GM19035 (cell line): ENCODE results near the gene SNX15.

ENCODE experiments used
- ATAC-seq: cut with Tn5 transposase; IDR thresholded peaks from one replicate; pipeline ENCODE4 v1.9.1; 2021; ENCODE audit not compliant: unreplicated experiment

SNX15 gene

DNA sequence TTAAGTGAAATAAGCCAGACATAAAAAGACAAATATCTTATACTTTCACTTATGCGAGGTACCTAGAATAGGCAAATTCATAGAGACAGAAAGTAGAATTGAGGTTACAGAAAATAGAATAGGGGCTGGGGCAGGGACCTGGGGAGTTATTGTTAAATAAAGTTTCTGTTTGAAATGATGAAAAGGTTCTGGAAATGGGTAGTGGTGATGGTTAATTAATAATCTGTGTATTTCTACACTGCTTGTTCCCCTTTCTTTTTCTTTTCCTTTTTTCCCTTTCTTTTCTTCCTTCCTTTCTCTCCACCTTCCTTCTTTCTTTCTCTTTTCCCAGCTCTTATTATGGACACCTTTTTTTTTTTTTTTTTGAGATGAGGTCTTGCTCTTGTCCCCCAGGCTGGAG lies 28.3 kb downstream of the SNX15 start:
- no peak for ATAC-seq

DNA sequence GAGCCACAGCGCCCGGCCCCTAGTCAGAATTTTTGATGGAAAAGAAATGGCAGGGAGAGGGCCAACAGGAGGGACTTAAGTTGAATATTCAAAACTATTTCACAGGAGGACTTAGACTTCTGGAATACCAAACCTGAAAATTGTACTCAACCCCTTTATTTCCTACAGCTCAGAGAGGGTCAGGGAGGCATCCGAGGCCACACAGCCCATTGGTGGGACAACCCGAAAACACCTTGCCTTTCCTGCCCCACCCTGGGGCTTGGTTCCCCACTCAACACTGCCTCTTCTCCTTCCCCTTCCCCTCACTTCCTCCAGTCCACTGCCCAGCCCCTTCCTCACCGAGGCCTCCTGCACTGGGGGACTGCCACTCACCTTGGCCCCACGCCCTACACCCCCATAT lies 29.8 kb downstream of the SNX15 start:
- no peak for ATAC-seq

- ATAC-seq: no peak
Observed at GRCh38 chr11:65057526-65057925, 30.3 kb downstream of the SNX15 start.

- ATAC-seq: no peak
Observed at GRCh38 chr11:65058012-65058411, 30.8 kb downstream of the SNX15 start.

DNA sequence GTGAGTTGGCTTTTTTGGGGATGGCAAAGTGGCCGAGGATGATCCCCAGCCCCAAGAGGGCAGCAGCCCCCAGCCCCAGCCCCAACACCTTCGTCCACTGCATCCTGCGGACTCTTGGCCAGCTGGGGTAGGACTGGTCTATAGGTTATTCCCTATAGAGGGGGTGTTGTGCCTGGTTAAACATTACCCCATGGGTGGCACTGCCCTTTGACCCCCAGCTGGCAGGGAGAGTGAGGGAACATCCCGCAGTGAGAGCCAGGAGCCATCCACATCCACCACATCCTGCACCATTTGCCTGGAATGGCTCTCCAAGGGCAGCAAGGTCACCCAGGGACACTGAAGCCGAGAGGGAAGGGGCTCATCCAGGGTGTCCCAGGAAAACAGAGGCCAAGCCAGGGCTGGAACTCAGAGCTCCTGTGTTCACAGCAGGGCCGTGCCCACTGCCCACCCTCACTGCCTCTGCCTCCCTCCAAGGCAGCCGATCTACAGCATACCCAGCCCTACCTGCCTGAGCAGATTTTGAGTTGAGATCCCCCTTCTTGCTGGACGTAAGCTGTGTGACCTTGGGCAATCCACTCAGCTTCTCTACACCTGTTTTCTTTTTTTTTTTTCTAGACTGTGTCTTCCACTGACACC lies 31.3 kb downstream of the SNX15 start, which contains the start of gene NAALADL1:
Gene NAALADL1, minus strand, starts transcription at position 135 of the 636 bp plus-strand sequence. Its CDS starts 32 bp downstream, at position 103.
- no peak for ATAC-seq

GRCh38 chr11:65059523-65059922 lies 32.3 kb downstream of the SNX15 start:
- no peak for ATAC-seq

DNA sequence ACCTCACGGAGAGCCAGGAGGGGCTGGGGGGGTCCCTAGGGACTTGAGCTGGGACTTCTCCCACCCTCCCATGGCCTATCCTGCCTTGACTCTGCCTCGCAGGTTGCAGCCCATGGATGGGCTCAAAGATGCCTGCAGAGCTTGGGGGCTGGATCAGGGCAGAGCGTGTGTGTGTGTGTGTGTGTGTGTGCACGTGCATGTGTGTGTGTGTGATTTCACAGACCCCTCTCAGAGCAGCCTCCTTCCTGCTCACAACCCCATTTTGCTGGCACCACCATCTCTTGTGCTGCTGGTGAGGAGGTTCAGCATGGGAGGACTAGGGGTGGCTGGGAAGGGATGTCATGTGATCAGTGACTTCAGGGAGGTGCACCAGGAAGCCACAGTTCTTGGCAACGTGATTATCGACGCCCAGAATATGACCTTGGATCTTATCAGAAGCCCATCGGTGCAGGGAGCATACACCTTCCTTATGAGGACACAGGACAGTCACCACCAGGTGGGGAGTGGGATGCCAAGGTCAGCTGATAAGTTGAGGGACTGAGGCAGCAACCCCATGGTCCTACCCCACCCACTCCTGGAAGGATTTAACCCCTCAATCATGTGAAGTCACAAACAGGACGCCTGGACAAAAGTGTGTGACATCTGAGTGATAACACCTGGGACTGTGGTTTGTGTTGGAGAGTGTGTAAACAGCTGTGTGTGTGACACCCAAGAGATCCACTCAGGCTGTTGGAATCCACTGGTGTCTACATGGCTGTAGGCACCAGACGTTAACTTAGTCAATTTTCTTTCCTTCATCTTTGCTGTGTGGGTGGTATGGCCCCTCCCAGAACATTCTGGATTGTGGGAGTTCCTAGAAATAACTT lies 33.0 kb downstream of the SNX15 start:
- no peak for ATAC-seq

GRCh38 chr11:65060913-65061408 lies 33.7 kb downstream of the SNX15 start:
- ATAC-seq: no peak

- no peak for ATAC-seq
Observed at GRCh38 chr11:65063532-65063931, 36.3 kb downstream of the SNX15 start.

DNA sequence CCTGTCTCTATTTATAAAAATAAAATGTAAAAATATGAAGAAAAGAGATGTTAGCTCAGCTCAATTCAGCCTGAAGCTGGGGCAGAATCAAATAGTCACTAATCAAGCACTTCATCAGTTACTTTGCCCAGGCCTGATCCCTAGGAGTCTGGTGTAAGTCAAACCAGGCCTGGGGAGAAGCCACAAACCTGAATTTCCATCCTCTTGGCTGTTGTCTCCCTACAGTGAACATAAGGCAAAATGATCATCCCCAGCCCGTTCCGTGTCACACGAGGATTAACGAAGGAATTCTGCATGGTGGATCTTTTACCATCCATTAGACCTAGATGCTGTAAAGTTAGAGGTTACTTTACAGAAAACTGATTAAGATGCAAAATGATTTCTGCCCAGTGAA lies 37.6 kb downstream of the SNX15 start:
- no peak for ATAC-seq

- no peak for ATAC-seq
Observed at GRCh38 chr11:65065851-65066250, 38.6 kb downstream of the SNX15 start.

DNA sequence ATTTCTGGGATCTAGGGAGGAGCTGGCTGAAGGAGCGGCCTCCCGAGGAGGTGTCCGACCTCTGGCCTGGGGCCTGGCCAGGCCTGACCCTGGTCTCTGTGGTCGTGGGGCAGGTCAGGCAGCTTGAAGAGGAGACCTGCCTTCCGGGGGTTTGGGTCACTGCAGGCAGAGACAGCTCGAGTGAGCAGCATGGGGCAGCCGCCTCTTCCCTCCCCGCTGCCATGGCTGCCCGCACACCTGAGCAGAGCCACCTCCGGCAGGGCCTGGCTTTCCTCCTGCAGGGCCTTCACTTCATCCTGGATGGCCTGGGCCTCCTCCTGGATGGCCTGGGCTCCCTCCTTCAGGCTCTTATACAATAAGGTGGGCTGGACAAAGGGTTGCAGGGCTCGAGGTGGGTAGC lies 39.1 kb downstream of the SNX15 start:
- no peak for ATAC-seq

GRCh38 chr11:65066805-65067291 lies 39.6 kb downstream of the SNX15 start:
- ATAC-seq: no peak

DNA sequence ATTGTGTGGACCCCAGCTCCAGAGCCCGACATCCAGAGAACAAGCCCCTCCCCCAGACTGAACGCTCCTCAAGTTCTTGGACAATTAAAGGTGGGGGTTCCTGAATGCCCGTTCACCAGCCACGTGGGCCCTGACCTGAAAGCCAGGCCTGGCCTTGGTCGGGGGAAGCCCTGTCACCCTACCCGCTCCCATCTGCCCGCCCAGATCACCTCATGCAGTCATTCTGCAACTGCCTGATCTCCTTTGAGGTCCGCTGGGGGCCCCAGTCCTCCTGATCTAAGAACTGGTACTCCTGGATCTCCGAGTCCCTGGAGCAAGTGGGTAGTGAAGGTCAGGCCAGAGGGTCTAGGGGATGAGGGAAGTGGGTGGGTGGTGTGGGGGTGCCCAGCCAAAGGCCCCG lies 40.2 kb downstream of the SNX15 start:
- no peak for ATAC-seq

DNA sequence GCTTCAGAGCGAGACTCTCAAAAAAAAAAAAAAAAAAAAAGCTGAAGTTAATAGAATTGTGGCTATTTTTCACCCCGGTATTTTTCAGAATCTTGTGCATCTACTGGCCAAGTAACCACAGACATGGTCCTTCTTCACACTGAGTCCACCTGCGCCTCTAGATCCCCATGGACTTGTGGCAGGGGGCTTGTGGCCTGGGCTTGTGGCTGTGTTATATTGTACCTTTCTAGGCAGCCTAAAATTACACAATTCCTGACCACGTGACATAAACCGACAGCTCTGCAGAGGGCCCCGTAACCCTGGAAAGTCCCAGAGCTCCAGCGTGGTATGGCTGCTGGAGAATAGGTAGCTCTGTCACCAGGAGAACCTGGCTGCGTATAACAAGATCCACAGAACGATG lies 42.0 kb downstream of the SNX15 start:
- ATAC-seq: no peak

DNA sequence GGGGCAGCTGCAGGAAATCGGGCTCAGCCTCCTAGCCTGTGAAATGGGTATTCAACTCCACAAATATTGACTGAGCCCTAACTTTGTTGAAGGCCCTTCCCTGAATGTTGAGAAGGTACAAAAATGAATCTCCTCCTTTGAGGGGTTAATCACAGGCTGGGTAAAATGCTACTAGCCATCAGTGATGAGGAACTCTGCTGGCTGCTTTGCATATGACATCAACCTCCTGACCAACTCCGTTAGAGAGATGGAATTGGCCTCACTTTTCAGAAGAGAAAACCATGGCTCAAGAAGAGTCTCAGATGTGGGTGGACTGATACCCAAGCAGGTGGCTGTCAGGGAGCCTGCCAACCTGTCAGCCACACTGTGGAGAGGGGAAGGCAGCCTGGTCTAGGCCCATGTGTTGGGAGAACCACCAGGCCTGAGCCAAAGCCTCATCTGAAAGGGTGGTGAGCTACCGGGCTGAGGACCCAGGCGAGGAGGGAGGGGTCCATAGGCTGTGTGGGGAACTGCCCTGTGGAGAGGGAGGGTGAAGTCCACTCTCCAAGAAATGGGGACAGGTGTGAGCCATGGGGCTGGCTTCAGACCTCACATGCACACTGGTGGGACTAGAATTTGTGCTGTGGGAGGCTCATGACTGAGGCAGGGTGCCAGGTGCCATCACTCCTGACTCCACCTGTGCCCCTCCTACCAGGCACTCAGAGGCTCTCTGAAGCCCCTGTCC lies 44.8 kb downstream of the SNX15 start:
- ATAC-seq: no peak

DNA sequence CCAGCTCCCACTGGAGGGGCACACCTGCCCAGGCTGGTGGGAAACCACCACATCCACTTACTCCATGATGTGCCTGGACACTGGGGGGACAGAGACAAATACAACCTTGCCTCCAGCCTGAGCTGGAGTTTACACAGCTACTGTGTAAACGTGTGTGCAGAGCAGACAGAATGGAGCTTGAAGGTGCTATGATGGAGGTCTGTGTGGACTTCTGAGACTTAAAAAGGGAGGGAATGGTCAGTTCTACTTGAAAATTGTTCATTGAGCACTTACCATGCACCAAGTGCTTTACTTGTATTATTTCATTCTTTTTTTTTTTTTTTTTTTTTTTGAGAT lies 45.4 kb downstream of the SNX15 start:
- no peak for ATAC-seq

GRCh38 chr11:65077451-65077850 lies 50.2 kb downstream of the SNX15 start:
- no peak for ATAC-seq

GRCh38 chr11:65078151-65078550 lies 50.9 kb downstream of the SNX15 start:
- ATAC-seq: no peak

DNA sequence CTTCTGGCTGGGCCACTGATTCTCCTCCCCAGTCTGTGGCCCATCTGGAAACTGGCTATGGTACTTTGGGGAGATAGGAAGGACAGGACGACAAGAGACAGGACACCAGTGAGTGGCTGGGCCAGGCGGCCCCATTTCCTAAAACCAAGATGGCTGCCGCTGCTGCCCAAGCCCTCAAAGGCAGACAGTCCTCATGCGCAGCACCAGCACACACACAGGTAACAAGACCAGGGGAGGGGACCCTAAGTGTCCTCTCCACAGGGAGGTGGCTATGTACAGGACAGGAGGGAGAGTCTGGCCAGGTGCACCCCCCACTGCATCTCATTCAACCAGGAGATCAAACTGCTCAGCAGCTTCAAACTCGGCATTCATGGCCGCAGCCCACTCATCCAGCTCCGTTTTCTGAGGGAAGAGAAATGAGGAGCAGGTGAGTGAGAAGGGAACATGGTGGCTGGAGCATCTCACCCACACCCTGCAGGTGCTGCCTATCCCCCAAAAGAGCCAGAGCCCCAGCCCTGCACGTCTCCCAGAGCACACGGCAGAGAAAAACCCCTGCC lies 51.6 kb downstream of the SNX15 start:
- no peak for ATAC-seq

DNA sequence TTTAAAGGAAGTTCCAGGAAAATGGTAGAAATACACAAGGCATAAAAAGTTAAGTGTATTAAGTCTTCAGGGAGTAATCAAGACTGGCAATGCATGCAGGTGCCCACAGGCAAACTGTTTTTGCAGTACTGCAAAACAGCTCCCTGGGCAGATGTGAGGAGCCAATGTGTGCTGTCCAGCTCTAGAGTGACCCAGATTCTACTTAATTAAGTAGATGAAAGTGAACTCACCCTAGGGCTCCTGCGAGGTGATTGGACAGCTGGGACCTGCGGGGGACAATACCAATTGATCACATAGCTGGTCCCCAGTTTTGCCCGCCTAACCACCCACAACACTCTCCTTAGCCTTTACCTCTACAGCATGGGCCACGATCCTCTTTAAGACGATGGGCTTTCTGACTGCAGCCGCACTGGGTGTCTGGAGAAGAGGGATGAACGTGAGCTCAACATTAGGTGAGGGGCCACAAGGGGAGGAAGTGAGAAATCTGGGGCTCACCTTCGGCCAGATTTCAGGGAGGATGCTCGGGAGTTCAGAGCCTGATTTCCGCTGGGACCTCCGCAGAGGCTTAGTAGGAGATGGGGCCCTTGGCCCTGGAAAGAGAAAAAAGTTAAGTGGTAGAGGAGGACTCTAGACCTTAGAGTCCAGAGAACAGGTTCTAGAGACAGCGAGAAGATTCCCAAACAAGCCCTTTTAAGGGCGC lies 56.0 kb downstream of the SNX15 start:
- ATAC-seq: peak; percentile 18
